ENCODE data around the gene DNASE2B. TPM values are rescaled to one million over a fixed set of nuclear protein-coding genes. Genes with fewer than 3 reads are reported as not detected.

DNASE2B gene
- total and polyA plus RNA-seq, 2 experiments from 2014 or later: not detected

GRCh38 chr1:84406346-84406861, 8.1 kb downstream of the DNASE2B start:
- Histone ChIP-seq H3K27ac (peak overlapping the region; percentile 14), H3K27me3 (no peaks in the 10 kb centered on the region), H3K9me2 (replicated peaks; ENCODE audit: insufficient read depth) (no peaks in the 10 kb centered on the region), H3K9me3 (ENCODE audit: low read depth) (no peaks in the 10 kb centered on the region), H3K79me2 (no peaks in the 10 kb centered on the region), H4K20me1 (ENCODE audit: insufficient read depth, poor library complexity, severe bottlenecking) (no peaks in the 10 kb centered on the region), H3K4me2 (no peak overlapping the region), H3K36me3 (replicated peaks; ENCODE audit: insufficient read depth, low read depth) (no peaks in the 10 kb centered on the region), H3K4me3 (no peak overlapping the region), H2AFZ (no peak overlapping the region), H3K4me1 (ENCODE audit: insufficient read depth) (peaks cover 5% of the 10 kb centered on the region)
- DNase-seq (ENCODE audit: low spot score): peak; percentile 42
- WGBS (ENCODE audit: low lambda C conversion rate, missing lambda C conversion rate): 86% methylated on average over 1 of the region's 1 CpG
- TF ChIP-seq EZH2 (IDR thresholded peaks at IDR 0.05; ENCODE audit: borderline replicate concordance): no peak
- TF ChIP-seq CTCF (IDR thresholded peaks at IDR 0.05; ENCODE audit: poor library complexity): no peak
- no peak for TF ChIP-seq EZH2phosphoT487 (IDR thresholded peaks at IDR 0.05; ENCODE audit: low read depth, severe bottlenecking, unreplicated experiment)

- Histone ChIP-seq H2AFZ (no peak overlapping the region), H3K4me2 (no peak overlapping the region), H4K20me1 (ENCODE audit: insufficient read depth, poor library complexity, severe bottlenecking) (no peaks in the 10 kb centered on the region), H3K9me3 (ENCODE audit: low read depth) (no peaks in the 10 kb centered on the region), H3K9me2 (replicated peaks; ENCODE audit: insufficient read depth) (no peaks in the 10 kb centered on the region), H3K4me1 (ENCODE audit: insufficient read depth) (peaks cover 5% of the 10 kb centered on the region), H3K36me3 (replicated peaks; ENCODE audit: insufficient read depth, low read depth) (no peaks in the 10 kb centered on the region), H3K27me3 (no peaks in the 10 kb centered on the region), H3K4me3 (no peak overlapping the region), H3K79me2 (no peaks in the 10 kb centered on the region), H3K27ac (no peak overlapping the region)
- TF ChIP-seq EZH2phosphoT487 (IDR thresholded peaks at IDR 0.05; ENCODE audit: low read depth, severe bottlenecking, unreplicated experiment) (no peak), CTCF (IDR thresholded peaks at IDR 0.05; ENCODE audit: poor library complexity) (no peak), EZH2 (IDR thresholded peaks at IDR 0.05; ENCODE audit: borderline replicate concordance) (no peak)
- no peak for DNase-seq (ENCODE audit: low spot score)
- 78% methylated on average over 1 of the region's 1 CpG for WGBS (ENCODE audit: low lambda C conversion rate, missing lambda C conversion rate)
These were observed 9.2 kb downstream of the DNASE2B start for GRCh38 chr1:84407524-84407923.

GRCh38 chr1:84407958-84408422, 9.7 kb downstream of the DNASE2B start:
- H3K79me2 ChIP-seq: no peaks in the 10 kb centered on the region
- 92% methylated on average over 2 of the region's 2 CpGs for WGBS (ENCODE audit: low lambda C conversion rate, missing lambda C conversion rate)
- H3K4me2 ChIP-seq: no peak overlapping the region
- H3K27me3 ChIP-seq: no peaks in the 10 kb centered on the region
- DNase-seq (ENCODE audit: low spot score): no peak
- no peaks in the 10 kb centered on the region for H4K20me1 ChIP-seq (ENCODE audit: insufficient read depth, poor library complexity, severe bottlenecking)
- peaks cover 5% of the 10 kb centered on the region for H3K4me1 ChIP-seq (ENCODE audit: insufficient read depth)
- H3K27ac ChIP-seq: no peak overlapping the region
- no peak overlapping the region for H2AFZ ChIP-seq
- TF ChIP-seq CTCF (IDR thresholded peaks at IDR 0.05; ENCODE audit: poor library complexity) (no peak), EZH2 (IDR thresholded peaks at IDR 0.05; ENCODE audit: borderline replicate concordance) (no peak), EZH2phosphoT487 (IDR thresholded peaks at IDR 0.05; ENCODE audit: low read depth, severe bottlenecking, unreplicated experiment) (no peak)
- H3K36me3 ChIP-seq (replicated peaks; ENCODE audit: insufficient read depth, low read depth): no peaks in the 10 kb centered on the region
- H3K9me3 ChIP-seq (ENCODE audit: low read depth): no peaks in the 10 kb centered on the region
- no peaks in the 10 kb centered on the region for H3K9me2 ChIP-seq (replicated peaks; ENCODE audit: insufficient read depth)
- no peak overlapping the region for H3K4me3 ChIP-seq
